GM12878 (cell line): Measurements from ENCODE around the gene RSPRY1. TPM values are rescaled to one million over a fixed set of nuclear protein-coding genes. Genes with fewer than 3 reads are reported as not detected.

Experiments used
- ATAC-seq: fragments of 200-7000 bp; cut with Tn5 transposase; 3 replicates; pipeline ENCODE4 v1.9.1; 2020; ENCODE audit warnings: mild to moderate bottlenecking, moderate library complexity
- BruUV-seq: library from RNA; stranded (reverse); fragments of 400-500 nt; replicated peaks from 2 replicates; lab custom pipeline; 2021; lab: Mats Ljungman, UMichigan
- CTCF ChIA-PET: fragments of 300-600 bp; sonication (Branson Sonifier 250); formaldehyde crosslinking; extraction: SDS; loops from one replicate; lab custom pipeline; 2021; ENCODE audit warnings: inconsistent platforms; lab: Yijun Ruan, JAX
- POLR2A ChIA-PET: fragments of 350-600 bp; formaldehyde crosslinking; extraction: SDS; loops from one replicate; lab custom pipeline; 2021; ENCODE audit warnings: inconsistent platforms; lab: Charles Lee
- RAD21 ChIA-PET: fragments of 300-600 bp; sonication (Branson Sonifier 250); formaldehyde crosslinking; loops from one replicate; lab custom pipeline; 2023; ENCODE audit warnings: antibody characterized with exemption; ENCODE audit not compliant: unreplicated experiment; lab: Charles Lee
- SMC1A ChIA-PET: fragments of 300-600 bp; sonication (Branson Sonifier 250); formaldehyde crosslinking; loops from one replicate; lab custom pipeline; 2023; ENCODE audit not compliant: unreplicated experiment, uncharacterized antibody; lab: Charles Lee
- DNase-seq: peaks from one replicate; pipeline ENCODE4 v3.0.0-alpha.2; 2011; ENCODE audit warnings: low read depth, low spot score
- FAIRE-seq: peaks from 3 replicates; lab custom pipeline; 2011; peaks lifted over from hg19 to GRCh38; lab: Jason Lieb, UNC
- H2AFZ ChIP-seq: 2 replicates; pipeline ENCODE4 v1.6.0; 2011; ENCODE audit warnings: low read depth, low read length, control low read depth; ENCODE audit not compliant: control insufficient read depth
- H3K27ac ChIP-seq: 2 replicates; pipeline ENCODE4 v1.5.1; 2011; ENCODE audit warnings: control low read depth; ENCODE audit not compliant: control insufficient read depth, insufficient read depth
- H3K27me3 ChIP-seq, 2 experiments: replicated peaks in 1 of 2; 2 replicates each; pipeline versions ENCODE4 v1.6.0 to v1.6.1; 2011; ENCODE audit warnings: low read length in 1 of 2; ENCODE audit not compliant: control insufficient read depth in 2 of 2, insufficient read depth in 2 of 2
- H3K36me3 ChIP-seq, 2 experiments: 2 replicates each; pipeline ENCODE4 v1.5.1; 2011; ENCODE audit warnings: low read length in 1 of 2; ENCODE audit not compliant: control insufficient read depth in 2 of 2, insufficient read depth in 2 of 2
- H3K4me1 ChIP-seq: 2 replicates; pipeline ENCODE4 v1.6.1; 2011; ENCODE audit warnings: mild to moderate bottlenecking, low read length, moderate library complexity, mixed read lengths; ENCODE audit not compliant: control insufficient read depth, insufficient read depth
- H3K4me2 ChIP-seq: 2 replicates; pipeline ENCODE4 v1.6.0; 2011; ENCODE audit warnings: control low read depth; ENCODE audit not compliant: control insufficient read depth, insufficient read depth
- H3K4me3 ChIP-seq: fragments of 200-600 bp; sonication (generic); 2 replicates; pipeline ENCODE4 v1.5.1; 2016
- H3K79me2 ChIP-seq: 2 replicates; pipeline ENCODE4 v1.6.0; 2011; ENCODE audit warnings: low read length; ENCODE audit not compliant: control insufficient read depth, insufficient read depth
- H3K9ac ChIP-seq: 2 replicates; pipeline ENCODE4 v1.8.0; 2011; ENCODE audit warnings: low read length, control low read depth, mixed read lengths; ENCODE audit not compliant: control insufficient read depth, insufficient read depth
- H3K9me3 ChIP-seq: replicated peaks from 3 replicates; pipeline ENCODE4 v1.5.1; 2011; ENCODE audit warnings: mild to moderate bottlenecking, low read length; ENCODE audit not compliant: control insufficient read depth, insufficient read depth
- H4K20me1 ChIP-seq: 2 replicates; pipeline ENCODE4 v1.6.0; 2011; ENCODE audit not compliant: control insufficient read depth, insufficient read depth
- ATF3 ChIP-seq: IDR thresholded peaks from 2 replicates; pipeline ENCODE4 v1.6.1; 2011; ENCODE audit warnings: low read depth, mild to moderate bottlenecking, low read length, moderate library complexity, borderline replicate concordance; ENCODE audit errors: extremely low read depth
- ATF7 ChIP-seq: fragments of 450-650 bp; IDR thresholded peaks from 2 replicates; pipeline ENCODE4 v1.6.1; 2016; ENCODE audit warnings: low read depth, mild to moderate bottlenecking
- E2F8 ChIP-seq: fragments of 450-650 bp; IDR thresholded peaks from 2 replicates; pipeline ENCODE4 v1.6.1; 2018; ENCODE audit warnings: mild to moderate bottlenecking, low read depth, moderate library complexity; ENCODE audit not compliant: partially characterized antibody
- EP300 ChIP-seq, 2 experiments: fragments of 150-350 bp in 1 of 2; IDR thresholded peaks; 2 replicates each; pipeline ENCODE4 v1.6.1; 2011 to 2012; ENCODE audit warnings: low read depth in 2 of 2, low read length in 2 of 2, borderline replicate concordance in 1 of 2, improper control_type of control experiment in 1 of 2, inconsistent platforms in 1 of 2; ENCODE audit not compliant: control insufficient read depth in 1 of 2
- MEF2B ChIP-seq: fragments of 450-650 bp; IDR thresholded peaks from 2 replicates; pipeline ENCODE4 v1.6.1; 2018; ENCODE audit warnings: mild to moderate bottlenecking, moderate library complexity; ENCODE audit not compliant: partially characterized antibody, poor library complexity, severe bottlenecking
- MTA2 ChIP-seq: fragments of 450-650 bp; IDR thresholded peaks from 2 replicates; pipeline ENCODE4 v1.6.1; 2016; ENCODE audit warnings: low read depth, mild to moderate bottlenecking, moderate library complexity
- POLR2AphosphoS5 ChIP-seq: IDR thresholded peaks from 2 replicates; pipeline ENCODE4 v1.6.1; 2011; ENCODE audit warnings: mild to moderate bottlenecking, low read length, inconsistent platforms
- PRDM15 ChIP-seq: fragments of 450-650 bp; formaldehyde crosslinking; IDR thresholded peaks from 2 replicates; pipeline ENCODE4 v1.4.0; 2020; ENCODE audit warnings: mild to moderate bottlenecking, moderate library complexity
- RAD51 ChIP-seq: fragments of 450-650 bp; IDR thresholded peaks from 2 replicates; pipeline ENCODE4 v1.6.1; 2016; ENCODE audit warnings: moderate library complexity, mild to moderate bottlenecking, inconsistent platforms
- SMAD1 ChIP-seq: fragments of 450-650 bp; IDR thresholded peaks from 2 replicates; pipeline ENCODE4 v1.6.1; 2018; ENCODE audit warnings: mild to moderate bottlenecking, low read depth; ENCODE audit not compliant: partially characterized antibody
- SRF ChIP-seq, 2 experiments: IDR thresholded peaks; 2 replicates each; pipeline ENCODE4 v1.6.1; 2011; ENCODE audit warnings: low read depth in 2 of 2, low read length in 2 of 2, mild to moderate bottlenecking in 1 of 2, moderate library complexity in 1 of 2
- SUPT20H ChIP-seq: IDR thresholded peaks from 2 replicates; pipeline ENCODE4 v1.6.1; 2011; ENCODE audit warnings: low read depth, mild to moderate bottlenecking, low read length, moderate library complexity, borderline replicate concordance; ENCODE audit not compliant: control insufficient read depth
- TCF12 ChIP-seq: IDR thresholded peaks from 2 replicates; pipeline ENCODE4 v1.6.1; 2011; ENCODE audit warnings: low read depth, mild to moderate bottlenecking, low read length
- WGBS: methylation state at CpG from one replicate; pipeline ENCODE4 v1.1.6; 2016; ENCODE audit warnings: low lambda C conversion rate; ENCODE audit not compliant: insufficient replicate concordance, insufficient coverage; ENCODE audit errors: missing lambda C conversion rate; 5-methylcytosine and 5-hydroxymethylcytosine counted together
- in situ Hi-C: fragments of 300-500 bp; cut with MboI; formaldehyde crosslinking; loops from 9 replicates; pipeline ENCODE4 v1.14.3; 2018; ENCODE audit warnings: mixed read lengths
- intact Hi-C: fragments of 100-400 bp; cut with micrococcal nuclease; formaldehyde crosslinking; loops from one replicate; pipeline ENCODE4 v1.14.2; 2022; ENCODE audit not compliant: unreplicated experiment
- polyA plus RNA-seq, 11 experiments: library from polyadenylated mRNA; depleted of rRNA in 4 of 11; unstranded in 6 of 11; stranded (reverse) in 5 of 11; fragments of >200 nt; fragmentation: Nextera tagmentation in 4 of 11; fragmentation: Illumina TruSeq in 1 of 11; extraction: Ambion mirVana in 4 of 11; extraction: Trizol in 1 of 11; gene quantifications; 1 replicate in 1 of 11; 2 replicates in 10 of 11; pipeline versions ENCODE4 v1.2.1 to v1.2.3, GENCODE V29; 2011 to 2016; ENCODE audit warnings: inconsistent platforms in 2 of 11, missing spikeins in 2 of 11, low read depth in 1 of 11
- total RNA-seq, 4 experiments: library from RNA; depleted of rRNA in 3 of 4; stranded (reverse); fragments of >200 nt in 3 of 4; fragmentation: Illumina TruSeq in 1 of 4; extraction: Trizol in 1 of 4; gene quantifications; 2 replicates each; pipeline versions ENCODE4 v1.2.1 to v1.2.3, GENCODE V29; 2013 to 2021

The RSPRY1 gene
- total and polyA plus RNA-seq, 10 of the 15 experiments (the other 5 are each of a cell fraction or from before 2014, with no cell fraction given) = 18.5 to 57.0 (median 41.2) TPM

GRCh38 chr16:57223057-57223456, 36.9 kb downstream of the RSPRY1 start (continued):
- no peak for TF ChIP-seq E2F8

- RAD21 ChIA-PET = no interaction called here
- intact Hi-C loops (no loop called here), in situ Hi-C loops (loop anchor here (25.0 kb wide), 1 partner anchor 1338 kb away; no protein-coding TSS in a partner anchor)
- Histone ChIP-seq H3K79me2 (no peaks in the 10 kb centered on the region), H3K9me3 (no peaks in the 10 kb centered on the region), H3K4me3 (no peak overlapping the region), H3K4me1 (no peaks in the 10 kb centered on the region), H4K20me1 (no peaks in the 10 kb centered on the region), H3K27ac (no peak overlapping the region), H3K9ac (no peak overlapping the region), H3K36me3 (peaks cover 7 to 45% of the 10 kb centered on the region in 2 experiments), H3K27me3 (no peaks in the 10 kb centered on the region), H3K4me2 (no peak overlapping the region), H2AFZ (no peak overlapping the region)
- DNase-seq (no peak), ATAC-seq (no peak), FAIRE-seq (no peak)
- BruUV-seq = no TSS peak
- 77% methylated on average over 6 of the region's 6 CpGs for WGBS
- SMC1A ChIA-PET = interaction anchor here (1.0 to 1.5 kb wide), 4 partner anchors 8 to 19 kb away, joined by 3 to 8 read pairs (median 3); no protein-coding TSS in a partner anchor
- POLR2A ChIA-PET = interaction anchor here (0.6 to 0.7 kb wide), 2 partner anchors 9 to 137 kb away, joined by 3 read pairs; no protein-coding TSS in a partner anchor
- CTCF ChIA-PET = interaction anchor here (0.5 to 2.4 kb wide), 2 partner anchors 11 to 41 kb away, joined by 3 to 4 read pairs; no protein-coding TSS in a partner anchor
- TF ChIP-seq SRF (IDR thresholded peaks at IDR 0.05; ENCODE audit: low read depth in 2 of 2, low read length in 2 of 2) (no peak), ATF7 (no peak), TCF12 (no peak), ATF3 (no peak), PRDM15 (no peak), SUPT20H (no peak), SMAD1 (no peak), POLR2AphosphoS5 (no peak), MTA2 (no peak), MEF2B (no peak), EP300 (IDR thresholded peaks at IDR 0.05; ENCODE audit: borderline replicate concordance in 1 of 2, control insufficient read depth in 1 of 2, low read depth in 2 of 2, low read length in 2 of 2) (no peak), RAD51 (no peak)
- TF ChIP-seq, all 136 proteins: peak for 0
These were observed 38.7 kb downstream of the RSPRY1 start for GRCh38 chr16:57224651-57225335.
